Uterus (tissue), 4 donors: ENCODE measurements around the gene ERGIC1. TPM values are rescaled to one million over a fixed set of nuclear protein-coding genes. Genes with fewer than 3 reads are reported as not detected.
A peak's percentile ranks its signal among the peaks of the same experiment; 100 is the strongest.

Experiments used
- DNase-seq, 2 donors: peaks; one replicate each; pipeline ENCODE4 v3.0.0-alpha.2; 2019 to 2020
- H3K27ac ChIP-seq, 2 donors: fragments of 200-600 bp; sonication (generic); 1 replicate in 1 of 2; 2 replicates in 1 of 2; pipeline ENCODE4 v1.5.1; 2016 to 2018
- H3K27me3 ChIP-seq, 2 donors: fragments of 200-600 bp; sonication (generic); one replicate each; pipeline ENCODE4 v1.5.1; 2018 to 2019; ENCODE audit warnings: control low read depth in 1 of 2
- H3K36me3 ChIP-seq, 2 donors: fragments of 200-600 bp; sonication (generic); one replicate each; pipeline ENCODE4 v1.5.1; 2019; ENCODE audit warnings: control low read depth in 1 of 2
- H3K4me1 ChIP-seq, 2 donors: fragments of 200-600 bp; sonication (generic); one replicate each; pipeline ENCODE4 v1.5.1; 2018 to 2019; ENCODE audit warnings: control low read depth in 1 of 2
- H3K4me3 ChIP-seq, 2 donors: fragments of 200-600 bp; sonication (generic); 1 replicate in 1 of 2; 2 replicates in 1 of 2; pipeline ENCODE4 v1.5.1; 2018 to 2019; ENCODE audit warnings: mild to moderate bottlenecking in 1 of 2
- H3K9me3 ChIP-seq, 2 donors: fragments of 200-600 bp; sonication (generic); one replicate each; pipeline ENCODE4 v1.5.1; 2019; ENCODE audit warnings: control low read depth in 1 of 2
- CTCF ChIP-seq, 4 experiments: fragments of 200-600 bp in 2 of 4; fragments of 450-650 bp in 2 of 4; sonication (generic) in 2 of 4; IDR thresholded peaks; one replicate each; pipeline ENCODE4 v1.5.1; 2016 to 2019; ENCODE audit warnings: antibody characterized with exemption in 4 of 4, mild to moderate bottlenecking in 2 of 4, moderate library complexity in 1 of 4
- POLR2A ChIP-seq, 2 donors: fragments of 450-650 bp; IDR thresholded peaks; one replicate each; pipeline ENCODE4 v1.6.1; 2016; ENCODE audit warnings: antibody characterized with exemption in 2 of 2, mild to moderate bottlenecking in 1 of 2, moderate library complexity in 1 of 2
- intact Hi-C: fragments of 100-400 bp; cut with DNase I; formaldehyde crosslinking; loops from one replicate; pipeline ENCODE4 v1.15.1; 2023; ENCODE audit warnings: low total_unique reads
- total RNA-seq, 4 donors: library from RNA; depleted of rRNA in 3 of 4; stranded (reverse); fragments of >200 nt in 3 of 4; gene quantifications; one replicate each; pipeline versions ENCODE4 v1.1.0 to v1.2.4, GENCODE V29; 2014 to 2023
- donor health status: DM: yes; HTN: yes; CAD: no.

The ERGIC1 gene
- total RNA-seq, 4 donors from 2014 or later, result 34.8 to 130 (median 67.7) TPM

GRCh38 chr5:172820046-172820767 lies 13.8 kb upstream of the ERGIC1 start:
- H3K27ac ChIP-seq, result peak overlapping the region; percentile 54 to 73
- H3K27me3 ChIP-seq, result no peaks in the 10 kb centered on the region
- peak in 1 of 2 donors; percentile 32 for TF ChIP-seq POLR2A (IDR thresholded peaks at IDR 0.05)
- no peak for TF ChIP-seq CTCF (IDR thresholded peaks at IDR 0.05)
- peaks cover 0 to 4% of the 10 kb centered on the region in 2 donors for H3K4me1 ChIP-seq
- DNase-seq, result peak; percentile 79 to 86
- no peaks in the 10 kb centered on the region for H3K36me3 ChIP-seq
- H3K9me3 ChIP-seq, result no peaks in the 10 kb centered on the region
- intact Hi-C loops, result no loop called here
- H3K4me3 ChIP-seq, result no peak overlapping the region

DNA sequence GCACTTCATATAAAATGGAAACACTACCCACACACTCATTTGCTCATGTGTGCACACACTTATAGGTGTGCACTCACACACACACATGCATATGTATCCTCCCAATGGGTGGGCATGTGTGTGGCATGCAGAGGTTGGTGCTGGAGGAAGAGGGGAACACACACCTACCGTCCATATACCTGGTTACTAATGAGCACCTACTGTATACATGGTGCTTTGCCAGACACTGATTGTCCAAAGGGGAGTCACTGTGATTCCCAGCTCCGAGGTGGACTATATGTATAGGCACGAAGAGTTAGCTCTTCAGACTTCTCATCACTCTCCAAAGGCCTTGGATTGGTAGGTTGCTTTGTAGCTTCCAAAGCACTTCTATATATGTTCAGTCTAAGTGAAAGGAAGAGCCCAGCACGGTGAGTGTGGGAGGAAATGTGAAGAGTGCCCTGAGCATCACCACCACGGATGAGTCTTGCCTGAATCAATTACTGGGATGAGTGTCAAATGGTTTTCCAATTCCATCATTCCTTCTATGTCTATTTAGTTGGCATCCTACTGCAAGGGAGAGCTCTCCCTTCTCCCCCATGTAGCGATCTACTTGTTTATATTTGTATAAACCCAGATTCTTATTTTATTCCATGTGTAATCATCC lies 12.6 kb upstream of the ERGIC1 start:
- TF ChIP-seq POLR2A (IDR thresholded peaks at IDR 0.05) (no peak), CTCF (IDR thresholded peaks at IDR 0.05) (no peak)
- no peak for DNase-seq
- Histone ChIP-seq H3K4me3 (no peak overlapping the region), H3K27ac (no peak overlapping the region), H3K9me3 (no peaks in the 10 kb centered on the region), H3K36me3 (no peaks in the 10 kb centered on the region), H3K4me1 (peaks cover 0 to 4% of the 10 kb centered on the region in 2 donors), H3K27me3 (no peaks in the 10 kb centered on the region)
- intact Hi-C loops, result no loop called here

DNA sequence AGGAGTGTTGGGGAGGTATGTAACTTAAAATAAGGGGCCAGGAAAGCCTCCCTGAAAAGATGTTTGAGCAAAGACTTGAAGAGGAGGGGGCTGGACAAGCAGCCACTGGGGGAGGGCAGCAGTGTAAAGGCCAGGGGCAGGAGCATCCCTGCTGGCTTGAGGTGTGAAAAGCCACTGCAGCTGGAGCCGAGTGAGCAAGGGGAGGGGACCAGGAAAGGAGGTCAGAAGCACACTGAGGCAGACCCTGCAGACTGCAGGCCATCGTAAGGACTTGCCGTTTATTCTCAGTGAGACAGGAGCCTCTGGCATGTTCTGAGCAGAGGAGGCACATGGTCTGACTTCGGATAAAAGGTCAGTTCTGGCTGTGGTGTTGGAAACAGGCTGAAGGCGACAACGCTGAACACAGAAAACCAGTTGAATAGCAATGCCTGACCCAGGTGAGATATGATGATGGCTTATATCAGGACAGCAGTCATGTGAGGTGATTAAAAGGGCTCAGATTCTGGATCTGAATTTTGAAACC lies 10.2 kb upstream of the ERGIC1 start:
- H3K27me3 ChIP-seq, result no peaks in the 10 kb centered on the region
- TF ChIP-seq POLR2A (IDR thresholded peaks at IDR 0.05) (no peak), CTCF (IDR thresholded peaks at IDR 0.05) (no peak)
- no peaks in the 10 kb centered on the region for H3K36me3 ChIP-seq
- no peaks in the 10 kb centered on the region for H3K9me3 ChIP-seq
- intact Hi-C loops, result no loop called here
- H3K27ac ChIP-seq, result no peak overlapping the region
- no peaks in the 10 kb centered on the region for H3K4me1 ChIP-seq
- no peak for DNase-seq
- no peak overlapping the region for H3K4me3 ChIP-seq

- no peak for DNase-seq
Measured at GRCh38 chr5:172825610-172826204, 8.3 kb upstream of the ERGIC1 start.

More at GRCh38 chr5:172825610-172826204, 8.3 kb upstream of the ERGIC1 start:
- intact Hi-C loops, result no loop called here
- Histone ChIP-seq H3K9me3 (no peaks in the 10 kb centered on the region), H3K27me3 (no peaks in the 10 kb centered on the region), H3K4me1 (no peaks in the 10 kb centered on the region), H3K27ac (no peak overlapping the region), H3K4me3 (no peak overlapping the region), H3K36me3 (no peaks in the 10 kb centered on the region)
- TF ChIP-seq CTCF (IDR thresholded peaks at IDR 0.05), result no peak
- TF ChIP-seq POLR2A (IDR thresholded peaks at IDR 0.05), result no peak
